HCT116 (cell line): ENCODE data around the gene TMPRSS9. TPM values are rescaled to one million over a fixed set of nuclear protein-coding genes. Genes with fewer than 3 reads are reported as not detected.

Experiments
- ATAC-seq: fragments of 200-7000 bp; cut with Tn5 transposase; 2 replicates; pipeline ENCODE4 v1.9.1; 2020; ENCODE audit warnings: mild to moderate bottlenecking, moderate library complexity
- BruUV-seq: library from RNA; stranded (reverse); fragments of 400-500 nt; replicated peaks from 2 replicates; lab custom pipeline; 2021; lab: Mats Ljungman, UMichigan
- CTCF ChIA-PET: fragments of 300-600 bp; sonication (Branson Sonifier 250); formaldehyde crosslinking; loops from one replicate; lab custom pipeline; 2021; ENCODE audit warnings: antibody characterized with exemption; lab: Charles Lee
- POLR2A ChIA-PET: fragments of 300-600, 350-600 bp; sonication (Branson Sonifier 250); formaldehyde crosslinking; loops from one replicate; lab custom pipeline; 2021; ENCODE audit warnings: antibody characterized with exemption; lab: Charles Lee
- RAD21 ChIA-PET, 2 experiments: fragments of 300-600 bp; sonication (Branson Sonifier 250); formaldehyde crosslinking; loops; one replicate each; lab custom pipeline; 2023; ENCODE audit warnings: low total read pairs in 2 of 2; ENCODE audit not compliant: uncharacterized antibody in 2 of 2, unreplicated experiment in 2 of 2, low non-redundant PET in 1 of 2; lab: Charles Lee
- DNase-seq: peaks from one replicate; pipeline ENCODE4 v3.0.0-alpha.2; 2010; ENCODE audit warnings: low read depth, low spot score
- H2AFZ ChIP-seq: fragments of 200-600 bp; shearing (Covaris generic), sonication (generic); 2 replicates; pipeline ENCODE4 v1.6.1; 2017; ENCODE audit warnings: low read depth, mixed run types, mixed read lengths, antibody characterized with exemption, low read length; ENCODE audit not compliant: poor library complexity, severe bottlenecking
- H3K27ac ChIP-seq: 2 replicates; pipeline ENCODE4 v1.5.1; 2012; ENCODE audit warnings: low read depth, low read length
- H3K27me3 ChIP-seq: fragments of 200-600 bp; sonication (generic); 2 replicates; pipeline ENCODE4 v1.6.1; 2016; ENCODE audit warnings: mixed run types, low read length, mixed read lengths; ENCODE audit not compliant: insufficient read depth
- H3K36me3 ChIP-seq, 2 experiments: fragments of 200-500 bp in 1 of 2; fragments of 200-600 bp in 1 of 2; sonication (Bioruptor generic) in 1 of 2; sonication (generic) in 1 of 2; 2 replicates each; pipeline versions ENCODE4 v1.5.1 to v1.6.1; 2014 to 2016; ENCODE audit warnings: low read length in 2 of 2, inconsistent platforms in 1 of 2, mixed read lengths in 1 of 2, mixed run types in 1 of 2; ENCODE audit not compliant: insufficient read depth in 2 of 2, control insufficient read depth in 1 of 2
- H3K4me1 ChIP-seq, 2 experiments: fragments of 200-600 bp in 1 of 2; sonication (generic) in 1 of 2; 2 replicates each; pipeline versions ENCODE4 v1.5.1 to v1.6.1; 2012 to 2017; ENCODE audit warnings: low read length in 2 of 2, inconsistent platforms in 1 of 2, mild to moderate bottlenecking in 1 of 2, mixed read lengths in 1 of 2, mixed run types in 1 of 2, moderate library complexity in 1 of 2; ENCODE audit not compliant: insufficient read depth in 2 of 2, control insufficient read depth in 1 of 2
- H3K4me2 ChIP-seq: fragments of 200-600 bp; sonication (generic); 2 replicates; pipeline ENCODE4 v1.6.1; 2017; ENCODE audit warnings: mixed run types, low read length, mixed read lengths
- H3K4me3 ChIP-seq, 2 experiments: fragments of 200-600 bp in 1 of 2; sonication (generic) in 1 of 2; replicated peaks in 1 of 2; 2 replicates each; pipeline ENCODE4 v1.5.1; 2011 to 2016; ENCODE audit warnings: low read length in 2 of 2, control low read depth in 1 of 2, low read depth in 1 of 2, mild to moderate bottlenecking in 1 of 2, mixed read lengths in 1 of 2, mixed run types in 1 of 2
- H3K79me2 ChIP-seq: fragments of 200-600 bp; sonication (generic); 2 replicates; pipeline ENCODE4 v1.6.1; 2017; ENCODE audit warnings: mild to moderate bottlenecking, mixed run types, low read length, moderate library complexity, mixed read lengths; ENCODE audit not compliant: insufficient read depth
- H3K9ac ChIP-seq: fragments of 200-600 bp; sonication (generic); 2 replicates; pipeline ENCODE4 v1.6.1; 2016; ENCODE audit warnings: low read length, mixed read lengths
- H3K9me2 ChIP-seq: fragments of 200-600 bp; sonication (generic), shearing (Covaris generic); 2 replicates; pipeline ENCODE4 v1.6.1; 2017; ENCODE audit warnings: mixed run types, mild to moderate bottlenecking, moderate library complexity; ENCODE audit not compliant: insufficient read depth
- H3K9me3 ChIP-seq, 2 experiments: fragments of 200-500 bp in 1 of 2; fragments of 200-600 bp in 1 of 2; sonication (Bioruptor generic) in 1 of 2; sonication (generic) in 1 of 2; 2 replicates each; pipeline ENCODE4 v1.6.1; 2014 to 2017; ENCODE audit warnings: low read length in 2 of 2, mixed read lengths in 2 of 2, inconsistent platforms in 1 of 2, low read depth in 1 of 2, mild to moderate bottlenecking in 1 of 2, mixed run types in 1 of 2, moderate library complexity in 1 of 2; ENCODE audit not compliant: control insufficient read depth in 1 of 2, insufficient read depth in 1 of 2
- H4K20me1 ChIP-seq: fragments of 200-600 bp; sonication (generic), shearing (Covaris generic); 2 replicates; pipeline ENCODE4 v1.6.1; 2017; ENCODE audit warnings: mixed run types, mild to moderate bottlenecking, moderate library complexity; ENCODE audit not compliant: insufficient read depth
- ELF1 ChIP-seq: IDR thresholded peaks from 2 replicates; pipeline ENCODE4 v1.6.1; 2012; ENCODE audit warnings: low read depth, borderline replicate concordance
- JUND ChIP-seq: IDR thresholded peaks from 2 replicates; pipeline ENCODE4 v1.6.1; 2012
- SP1 ChIP-seq: IDR thresholded peaks from 2 replicates; pipeline ENCODE4 v1.6.1; 2012; ENCODE audit warnings: low read depth
- TCF7L2 ChIP-seq: IDR thresholded peaks from 2 replicates; pipeline ENCODE4 v1.7.0; 2011; ENCODE audit warnings: borderline replicate concordance, inconsistent platforms; ENCODE audit not compliant: insufficient read depth, insufficient read length; ENCODE audit errors: extremely low read depth
- YY1 ChIP-seq: IDR thresholded peaks from 2 replicates; pipeline ENCODE4 v1.6.1; 2011; ENCODE audit warnings: low read length, low read depth, moderate library complexity, mild to moderate bottlenecking; ENCODE audit not compliant: insufficient replicate concordance; ENCODE audit errors: extremely low read depth
- ZNF274 ChIP-seq: fragments of 200-500 bp; sonication (Bioruptor generic); IDR thresholded peaks from 2 replicates; pipeline ENCODE4 v1.6.1; 2014; ENCODE audit warnings: mild to moderate bottlenecking, low read depth, low read length, inconsistent platforms
- intact Hi-C: fragments of 100-400 bp; cut with micrococcal nuclease; formaldehyde crosslinking; loops from 2 replicates; pipeline ENCODE4 v1.10.0; 2022
- total RNA-seq: library from RNA; stranded (reverse); gene quantifications from one replicate; pipeline ENCODE4 v1.2.1, GENCODE V29; 2021; ENCODE audit not compliant: unreplicated experiment
- TF ChIP-seq, protein P1 (sequence below): IDR thresholded peaks from 2 replicates; pipeline ENCODE4 v1.6.1; 2012

TMPRSS9 gene
- total RNA-seq, 1 experiment from 2014 or later, result not detected

GRCh38 chr19:2382530-2383222 lies 22.6 kb downstream of the TMPRSS9 start:
- Histone ChIP-seq H2AFZ (no peak overlapping the region), H3K27me3 (no peaks in the 10 kb centered on the region), H3K27ac (no peak overlapping the region), H3K9me2 (no peaks in the 10 kb centered on the region), H3K9ac (no peak overlapping the region), H3K4me3 (no peak overlapping the region), H3K79me2 (no peaks in the 10 kb centered on the region), H3K36me3 (no peaks in the 10 kb centered on the region), H3K4me1 (peaks cover 18 to 31% of the 10 kb centered on the region in 2 experiments), H3K4me2 (no peak overlapping the region), H4K20me1 (no peaks in the 10 kb centered on the region), H3K9me3 (peaks cover 4 to 9% of the 10 kb centered on the region in 2 experiments; a peak in 2 of 4 replicates)
- intact Hi-C loops, result loop anchor here (10.0 kb wide), 1 partner anchor 228 kb away; the partner anchor contains the start of gene AP3D1
- ChIA-PET RAD21 (no interaction called here), POLR2A (no interaction called here), CTCF (no interaction called here)
- DNase-seq, result no peak
- ATAC-seq, result no peak
- TF ChIP-seq ZNF274 (no peak), YY1 (no peak), ELF1 (no peak), TCF7L2 (no peak), JUND (no peak), SP1 (no peak)
- TF ChIP-seq, protein P1, sequence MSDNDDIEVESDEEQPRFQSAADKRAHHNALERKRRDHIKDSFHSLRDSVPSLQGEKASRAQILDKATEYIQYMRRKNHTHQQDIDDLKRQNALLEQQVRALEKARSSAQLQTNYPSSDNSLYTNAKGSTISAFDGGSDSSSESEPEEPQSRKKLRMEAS, result no peak
- no TSS peak for BruUV-seq
